ENCODE data around the gene TMC5.

DNA sequence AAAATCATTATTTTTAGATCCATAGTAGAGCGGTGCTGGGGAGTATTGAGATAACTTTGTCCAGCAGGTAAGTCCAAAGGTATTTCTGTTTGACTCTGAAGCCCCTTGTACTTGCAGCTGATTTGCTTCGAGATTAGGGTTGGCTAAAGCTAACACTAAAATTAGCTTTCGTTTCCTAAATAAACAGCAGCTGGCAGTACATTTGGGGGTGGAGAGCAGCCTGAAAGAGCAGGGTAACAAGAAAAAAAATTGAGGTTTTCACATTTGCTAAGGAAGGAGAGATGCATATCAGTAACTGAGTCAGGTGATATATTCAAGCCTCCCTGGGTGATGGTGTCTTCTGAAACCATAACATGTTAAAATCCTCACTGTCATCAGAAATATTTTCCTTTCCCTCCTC lies 37.4 kb upstream of the TMC5 start:
- TF ChIP-seq, protein P1, sequence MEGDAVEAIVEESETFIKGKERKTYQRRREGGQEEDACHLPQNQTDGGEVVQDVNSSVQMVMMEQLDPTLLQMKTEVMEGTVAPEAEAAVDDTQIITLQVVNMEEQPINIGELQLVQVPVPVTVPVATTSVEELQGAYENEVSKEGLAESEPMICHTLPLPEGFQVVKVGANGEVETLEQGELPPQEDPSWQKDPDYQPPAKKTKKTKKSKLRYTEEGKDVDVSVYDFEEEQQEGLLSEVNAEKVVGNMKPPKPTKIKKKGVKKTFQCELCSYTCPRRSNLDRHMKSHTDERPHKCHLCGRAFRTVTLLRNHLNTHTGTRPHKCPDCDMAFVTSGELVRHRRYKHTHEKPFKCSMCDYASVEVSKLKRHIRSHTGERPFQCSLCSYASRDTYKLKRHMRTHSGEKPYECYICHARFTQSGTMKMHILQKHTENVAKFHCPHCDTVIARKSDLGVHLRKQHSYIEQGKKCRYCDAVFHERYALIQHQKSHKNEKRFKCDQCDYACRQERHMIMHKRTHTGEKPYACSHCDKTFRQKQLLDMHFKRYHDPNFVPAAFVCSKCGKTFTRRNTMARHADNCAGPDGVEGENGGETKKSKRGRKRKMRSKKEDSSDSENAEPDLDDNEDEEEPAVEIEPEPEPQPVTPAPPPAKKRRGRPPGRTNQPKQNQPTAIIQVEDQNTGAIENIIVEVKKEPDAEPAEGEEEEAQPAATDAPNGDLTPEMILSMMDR (IDR thresholded peaks at IDR 0.05; ENCODE audit: low read depth, low read length), result no peak
- no peak for TF ChIP-seq POLR2A (IDR thresholded peaks at IDR 0.05; ENCODE audit: extremely low read depth, insufficient read length)
- TF ChIP-seq, protein P2, sequence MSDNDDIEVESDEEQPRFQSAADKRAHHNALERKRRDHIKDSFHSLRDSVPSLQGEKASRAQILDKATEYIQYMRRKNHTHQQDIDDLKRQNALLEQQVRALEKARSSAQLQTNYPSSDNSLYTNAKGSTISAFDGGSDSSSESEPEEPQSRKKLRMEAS (IDR thresholded peaks at IDR 0.05; ENCODE audit: low read depth, low read length), result no peak

Measured in NB4 (cell line).